ENCODE measurements around the gene MRTFB.
A peak's percentile ranks its signal among the peaks of the same experiment; 100 is the strongest.

Gene MRTFB

DNA sequence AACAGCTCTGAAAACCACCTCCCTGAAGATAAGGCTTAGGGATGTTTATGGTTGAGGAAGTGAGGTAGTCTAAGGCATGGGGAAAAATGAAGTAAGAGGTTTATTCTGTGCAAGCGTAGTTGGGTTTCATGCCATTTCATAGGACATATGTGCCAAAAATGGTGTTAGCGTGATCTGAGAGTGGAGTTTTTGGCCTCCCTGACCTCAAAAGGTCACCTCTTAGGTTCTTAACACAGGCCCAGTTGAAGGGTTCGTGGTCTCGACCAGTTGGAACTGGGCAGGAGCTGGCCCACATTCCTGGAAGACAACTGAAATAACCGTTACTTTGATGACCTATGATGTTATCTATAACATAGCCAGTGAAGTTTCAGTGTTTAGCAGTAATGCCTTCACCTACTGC, 57.0 kb downstream of the MRTFB start:
- TF ChIP-seq CTCF (conservative IDR thresholded peaks at IDR 0.05): no peak
- no peak overlapping the region for H3K27ac ChIP-seq

DNA sequence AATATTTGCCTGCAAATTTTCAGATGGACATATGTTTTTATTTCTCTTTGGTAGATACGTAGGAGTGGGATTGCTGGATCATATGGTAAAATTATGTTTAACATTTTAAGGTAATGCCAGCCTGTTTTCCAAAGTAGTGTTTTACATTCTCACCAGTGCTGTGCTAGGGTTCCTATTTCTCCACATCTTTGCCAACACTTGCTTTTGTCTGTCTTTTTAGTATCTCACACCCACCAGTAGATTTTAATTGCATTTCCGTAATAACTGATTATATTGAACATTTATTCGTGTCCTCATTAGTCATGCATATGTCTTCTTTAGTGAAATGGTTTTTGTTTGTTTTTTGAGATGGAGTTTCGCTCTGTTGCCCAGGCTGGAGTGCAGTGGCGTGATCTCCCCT, 58.4 kb downstream of the MRTFB start:
- TF ChIP-seq CTCF (conservative IDR thresholded peaks at IDR 0.05): no peak
- H3K27ac ChIP-seq: no peak overlapping the region

DNA sequence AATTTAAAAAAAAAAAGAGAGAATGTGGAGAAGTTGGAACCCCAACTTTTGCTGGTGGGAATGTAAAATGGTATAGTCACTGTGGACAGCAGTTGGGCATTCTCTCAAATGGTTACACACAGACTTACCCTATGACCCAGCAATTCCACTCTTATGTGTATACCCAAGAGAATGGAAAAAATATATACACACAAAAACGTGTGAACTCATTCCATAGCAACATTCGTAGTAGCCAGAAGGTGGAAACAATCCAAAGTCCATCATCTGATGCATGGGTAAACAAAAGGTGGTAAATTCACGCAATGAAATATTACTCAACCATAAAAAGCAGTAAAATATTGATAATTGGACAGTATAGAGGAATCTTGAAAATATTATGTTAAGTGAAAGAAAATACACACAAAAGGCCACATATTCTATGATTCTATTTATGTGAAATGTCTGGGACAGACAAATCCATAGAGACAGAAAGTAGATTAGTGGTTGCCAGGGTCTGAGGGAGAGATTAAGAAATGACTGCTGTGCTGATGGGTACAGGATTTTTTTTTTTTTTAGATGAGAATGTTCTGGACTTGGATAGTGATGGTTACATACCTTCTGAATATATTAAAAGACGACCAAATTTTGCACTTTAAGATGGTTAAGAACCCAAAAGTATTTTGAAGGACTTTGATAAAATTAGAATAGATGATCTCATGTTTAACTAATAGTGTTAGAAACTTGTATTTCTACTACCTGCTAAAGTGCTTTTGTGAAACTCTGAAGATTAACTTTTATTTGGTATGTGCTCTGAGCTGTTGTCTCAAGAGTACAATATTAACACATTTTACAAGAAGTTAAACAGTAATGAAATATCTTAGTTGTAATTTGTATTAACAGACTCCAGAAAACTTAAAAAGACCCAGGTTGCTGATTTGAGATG, 60.9 kb downstream of the MRTFB start:
- peak overlapping the region; percentile 35 for H3K27ac ChIP-seq
- TF ChIP-seq CTCF (conservative IDR thresholded peaks at IDR 0.05): no peak

- no peak for TF ChIP-seq CTCF (conservative IDR thresholded peaks at IDR 0.05)
- peak overlapping the region; percentile 35 for H3K27ac ChIP-seq
These were observed 61.6 kb downstream of the MRTFB start for GRCh38 chr16:14132696-14133048.

DNA sequence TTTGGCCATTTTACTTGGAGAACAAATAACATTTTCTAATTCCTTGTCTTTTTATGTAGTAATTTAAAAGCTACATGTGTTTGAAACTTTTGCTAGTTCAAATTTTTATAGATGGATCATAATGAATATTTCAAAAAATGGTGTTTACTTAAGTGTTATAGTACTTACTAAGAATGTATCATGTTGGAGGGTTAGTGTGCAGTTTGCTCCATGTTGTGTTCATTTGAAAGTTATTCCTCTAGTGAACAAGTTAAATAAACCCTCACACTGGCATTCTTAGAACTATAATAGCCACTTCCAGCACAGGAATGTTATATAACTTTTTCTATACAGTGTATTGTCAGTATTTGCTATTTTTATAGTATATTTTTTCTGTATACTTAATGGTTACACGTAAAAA, 62.8 kb downstream of the MRTFB start:
- no peak for TF ChIP-seq CTCF (conservative IDR thresholded peaks at IDR 0.05)
- no peak overlapping the region for H3K27ac ChIP-seq

DNA sequence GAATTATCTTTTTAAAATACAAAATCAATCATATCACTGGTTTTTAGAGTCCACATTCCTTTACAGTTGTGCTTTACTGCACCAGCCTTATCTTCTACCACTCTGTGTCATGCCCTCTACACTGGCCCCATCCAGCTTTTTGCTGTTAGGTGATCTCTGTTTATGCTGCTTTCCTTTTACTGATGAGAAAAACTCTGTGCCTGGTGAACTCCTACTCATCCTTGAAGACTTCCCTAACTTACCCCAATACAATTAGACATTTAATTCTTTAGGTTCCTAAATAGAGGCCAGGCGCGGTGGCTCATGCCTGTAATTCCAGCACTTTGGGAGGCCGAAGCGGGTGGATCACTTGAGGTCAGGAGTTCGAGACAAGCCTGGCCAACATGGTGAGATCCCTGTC, 64.6 kb downstream of the MRTFB start:
- no peak overlapping the region for H3K27ac ChIP-seq
- no peak for TF ChIP-seq CTCF (conservative IDR thresholded peaks at IDR 0.05)

DNA sequence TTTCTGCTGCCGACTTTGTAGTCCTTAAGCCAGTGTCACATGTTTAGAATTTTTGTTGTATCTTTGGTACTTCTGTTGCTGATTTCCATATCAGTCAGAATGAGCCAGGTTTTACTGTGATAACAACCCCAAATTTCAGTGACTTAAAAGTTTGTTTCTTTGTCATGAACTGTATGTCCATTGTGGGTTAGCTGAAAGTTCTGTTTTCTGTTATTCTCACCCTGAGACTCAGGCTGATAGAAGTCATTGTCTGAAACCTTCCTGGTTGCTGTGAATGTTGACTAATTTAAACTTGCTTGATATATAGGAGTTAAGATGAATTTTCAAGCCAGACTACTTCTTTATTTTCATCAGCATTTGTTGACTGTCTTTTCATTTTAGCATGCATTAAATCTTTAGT, 68.8 kb downstream of the MRTFB start:
- no peak overlapping the region for H3K27ac ChIP-seq
- no peak for TF ChIP-seq CTCF (conservative IDR thresholded peaks at IDR 0.05)

Data from VCaP (cell line).